ENCODE measurements around the gene THOC7. TPM values are rescaled to one million over a fixed set of nuclear protein-coding genes. Genes with fewer than 3 reads are reported as not detected.

The THOC7 gene
- total and polyA plus RNA-seq, 2 donors (not counting 3 experiments of a cell fraction or from before 2014, with no cell fraction given): 16.9 to 68.7 TPM

GRCh38 chr3:63798544-63798943, 65.1 kb downstream of the THOC7 start:
- CTCF ChIA-PET: no interaction called here
- no peaks in the 10 kb centered on the region for H3K4me1 ChIP-seq (ENCODE audit: control insufficient read depth, extremely low read depth, insufficient read depth, low read length)
- intact Hi-C loops (cut with micrococcal nuclease) (no loop called here), dilution Hi-C loops (cut with MboI; ENCODE audit: extremely low pct_ligation_motif_present, low sequenced_read_pairs) (no loop called here)
- no peak overlapping the region for H3K27ac ChIP-seq (ENCODE audit: insufficient read depth, low read depth, low read length)
- no peaks in the 10 kb centered on the region for H3K9me3 ChIP-seq (replicated peaks; ENCODE audit: control insufficient read depth, insufficient read depth, low read length)
- BruUV-seq (replicated peaks): no TSS peak
- FAIRE-seq (no peak), DNase-seq (ENCODE audit: low read depth, low spot score) (no peak)
- no peak overlapping the region for H3K4me2 ChIP-seq (ENCODE audit: insufficient read depth, low read length)
- H3K9ac ChIP-seq (replicated peaks; ENCODE audit: extremely low read depth, insufficient read depth, low read length): no peak overlapping the region
- H4K20me1 ChIP-seq (replicated peaks; ENCODE audit: control insufficient read depth, extremely low read depth, insufficient read depth, low read length): no peaks in the 10 kb centered on the region
- H3K27me3 ChIP-seq (ENCODE audit: control insufficient read depth in 2 of 2, insufficient read depth in 2 of 2, low read length in 2 of 2): peaks cover 0 to 4% of the 10 kb centered on the region in 2 experiments
- H3K79me2 ChIP-seq (ENCODE audit: control insufficient read depth, insufficient read depth, low read length): no peaks in the 10 kb centered on the region
- POLR2A ChIA-PET: no interaction called here
- H3K36me3 ChIP-seq (ENCODE audit: control insufficient read depth in 2 of 2, extremely low read depth in 1 of 2, insufficient read depth in 2 of 2, low read length in 2 of 2): no peaks in the 10 kb centered on the region
- no peaks in the 10 kb centered on the region for H3K9me1 ChIP-seq (replicated peaks; ENCODE audit: control insufficient read depth, extremely low read depth, insufficient read depth, low read length)
- no peak overlapping the region for H3K4me3 ChIP-seq (replicated peaks in 1 of 3; ENCODE audit: insufficient read depth in 1 of 3, low read depth in 1 of 3, low read length in 3 of 3)
- no peak overlapping the region for H2AFZ ChIP-seq (ENCODE audit: low read depth, low read length)
- TF ChIP-seq FOS (IDR thresholded peaks at IDR 0.05; ENCODE audit: borderline replicate concordance, insufficient read depth, low read length) (no peak), MYC (IDR thresholded peaks at IDR 0.05; ENCODE audit: low read depth, low read length) (no peak), GATA2 (IDR thresholded peaks at IDR 0.05; ENCODE audit: insufficient read depth, insufficient read length, low read depth, low read length) (no peak), MAX (IDR thresholded peaks at IDR 0.05; ENCODE audit: insufficient read depth, insufficient read length) (no peak), CTCF (IDR thresholded peaks at IDR 0.05; ENCODE audit: extremely low read depth in 1 of 2, insufficient read depth in 1 of 2, low read depth in 1 of 2, low read length in 2 of 2) (no peak), EZH2 (IDR thresholded peaks at IDR 0.05; ENCODE audit: borderline replicate concordance, low read depth, low read length, severe bottlenecking) (no peak), POLR2A (IDR thresholded peaks at IDR 0.05; ENCODE audit: low read depth, low read length) (no peak), POLR2AphosphoS5 (IDR thresholded peaks at IDR 0.05; ENCODE audit: insufficient read depth, low read depth, low read length) (no peak), JUN (IDR thresholded peaks at IDR 0.05; ENCODE audit: borderline replicate concordance, insufficient read depth, insufficient read length, low read depth) (no peak)
